HG03565 (cell line): ENCODE data around the gene HTT.
"Not testable (repeated sequence)": the region's sequence is repeated elsewhere in the genome, so short reads cannot be mapped to it uniquely, and the experiment has no call there.

Experiments
- ATAC-seq: cut with Tn5 transposase; IDR thresholded peaks from one replicate; pipeline ENCODE4 v1.9.1; 2021; ENCODE audit warnings: mild to moderate bottlenecking, moderate library complexity; ENCODE audit not compliant: unreplicated experiment

The HTT gene

GRCh38 chr4:3161044-3161443 lies 86.6 kb downstream of the HTT start:
- ATAC-seq = not testable (repeated sequence)

- not testable (repeated sequence) for ATAC-seq
Measured at GRCh38 chr4:3166434-3166833, 92.0 kb downstream of the HTT start.

GRCh38 chr4:3168029-3168428 lies 93.5 kb downstream of the HTT start:
- no peak for ATAC-seq

GRCh38 chr4:3174371-3175338 lies 100.2 kb downstream of the HTT start:
- ATAC-seq = no peak

GRCh38 chr4:3176367-3177229 lies 102.1 kb downstream of the HTT start:
- ATAC-seq = no peak

- ATAC-seq = no peak
Measured at GRCh38 chr4:3177426-3177825, 102.9 kb downstream of the HTT start.

- ATAC-seq = no peak
Measured at GRCh38 chr4:3177905-3178304, 103.4 kb downstream of the HTT start.

GRCh38 chr4:3178351-3178750 lies 103.9 kb downstream of the HTT start:
- no peak for ATAC-seq

- no peak for ATAC-seq
Measured at GRCh38 chr4:3179126-3179706, 104.7 kb downstream of the HTT start.

- ATAC-seq = no peak
Measured at GRCh38 chr4:3183008-3183407, 108.5 kb downstream of the HTT start.

GRCh38 chr4:3184725-3185124 lies 110.2 kb downstream of the HTT start:
- no peak for ATAC-seq

- ATAC-seq = no peak
Measured at GRCh38 chr4:3186609-3187008, 112.1 kb downstream of the HTT start.

GRCh38 chr4:3188118-3188517 lies 113.6 kb downstream of the HTT start:
- no peak for ATAC-seq

- no peak for ATAC-seq
Measured at GRCh38 chr4:3189459-3189858, 115.0 kb downstream of the HTT start.

GRCh38 chr4:3190549-3190948 lies 116.1 kb downstream of the HTT start:
- ATAC-seq = no peak

GRCh38 chr4:3192188-3192587 lies 117.7 kb downstream of the HTT start:
- ATAC-seq = no peak

- no peak for ATAC-seq
Measured at GRCh38 chr4:3192827-3193226, 118.3 kb downstream of the HTT start.

GRCh38 chr4:3193531-3194203 lies 119.2 kb downstream of the HTT start:
- ATAC-seq = no peak

- ATAC-seq = no peak
Measured at GRCh38 chr4:3196670-3197359, 122.3 kb downstream of the HTT start.
